Activated B cell treated with CpG ODN at 0.5 μM for 24 hours (primary cell): ENCODE results near the gene TMEM120B. TPM values are rescaled to one million over a fixed set of nuclear protein-coding genes. Genes with fewer than 3 reads are reported as not detected.

Source experiments
- ATAC-seq: fragments of 200-7000 bp; cut with Tn5 transposase; one replicate; pipeline ENCODE4 v1.10.0; 2021; ENCODE audit warnings: low read depth, mild to moderate bottlenecking, moderate library complexity
- CTCF ChIA-PET: fragments of 350-600 bp; sonication (Branson Sonifier 250); formaldehyde crosslinking; loops from one replicate; lab custom pipeline; 2021; ENCODE audit warnings: antibody characterized with exemption; lab: Charles Lee
- POLR2A ChIA-PET: fragments of 350-600 bp; sonication (Branson Sonifier 250); formaldehyde crosslinking; loops from one replicate; lab custom pipeline; 2021; ENCODE audit warnings: antibody characterized with exemption; lab: Charles Lee
- DNase-seq: peaks from one replicate; pipeline ENCODE4 v3.0.0; 2022
- H3K27ac Mint-ChIP-seq: one replicate; pipeline ENCODE4 v1.8.0; 2020; ENCODE audit warnings: mixed read lengths
- H3K27me3 Mint-ChIP-seq: one replicate; pipeline ENCODE4 v1.8.0; 2021; ENCODE audit warnings: mixed read lengths
- H3K36me3 Mint-ChIP-seq: one replicate; pipeline ENCODE4 v1.8.0; 2021; ENCODE audit warnings: low read depth, mixed read lengths
- H3K4me1 Mint-ChIP-seq: one replicate; pipeline ENCODE4 v1.8.0; 2021; ENCODE audit warnings: mixed read lengths
- H3K4me3 Mint-ChIP-seq: one replicate; pipeline ENCODE4 v1.8.0; 2020; ENCODE audit warnings: mild to moderate bottlenecking, mixed read lengths
- H3K9me3 Mint-ChIP-seq: one replicate; pipeline ENCODE4 v1.8.0; 2020; ENCODE audit warnings: mixed read lengths
- CTCF ChIP-seq: fragments of 200-600 bp; IDR thresholded peaks from one replicate; pipeline ENCODE4 v1.8.0; 2022; ENCODE audit warnings: antibody characterized with exemption, mild to moderate bottlenecking
- intact Hi-C: fragments of 100-400 bp; cut with micrococcal nuclease; formaldehyde crosslinking; loops from one replicate; pipeline ENCODE4 v1.15.1; 2024
- total RNA-seq: library from RNA; stranded (reverse); gene quantifications from 2 replicates; pipeline ENCODE4 v1.2.3, GENCODE V29; 2022

The TMEM120B gene
- total RNA-seq, 1 donor from 2014 or later = 8.3 TPM

DNA sequence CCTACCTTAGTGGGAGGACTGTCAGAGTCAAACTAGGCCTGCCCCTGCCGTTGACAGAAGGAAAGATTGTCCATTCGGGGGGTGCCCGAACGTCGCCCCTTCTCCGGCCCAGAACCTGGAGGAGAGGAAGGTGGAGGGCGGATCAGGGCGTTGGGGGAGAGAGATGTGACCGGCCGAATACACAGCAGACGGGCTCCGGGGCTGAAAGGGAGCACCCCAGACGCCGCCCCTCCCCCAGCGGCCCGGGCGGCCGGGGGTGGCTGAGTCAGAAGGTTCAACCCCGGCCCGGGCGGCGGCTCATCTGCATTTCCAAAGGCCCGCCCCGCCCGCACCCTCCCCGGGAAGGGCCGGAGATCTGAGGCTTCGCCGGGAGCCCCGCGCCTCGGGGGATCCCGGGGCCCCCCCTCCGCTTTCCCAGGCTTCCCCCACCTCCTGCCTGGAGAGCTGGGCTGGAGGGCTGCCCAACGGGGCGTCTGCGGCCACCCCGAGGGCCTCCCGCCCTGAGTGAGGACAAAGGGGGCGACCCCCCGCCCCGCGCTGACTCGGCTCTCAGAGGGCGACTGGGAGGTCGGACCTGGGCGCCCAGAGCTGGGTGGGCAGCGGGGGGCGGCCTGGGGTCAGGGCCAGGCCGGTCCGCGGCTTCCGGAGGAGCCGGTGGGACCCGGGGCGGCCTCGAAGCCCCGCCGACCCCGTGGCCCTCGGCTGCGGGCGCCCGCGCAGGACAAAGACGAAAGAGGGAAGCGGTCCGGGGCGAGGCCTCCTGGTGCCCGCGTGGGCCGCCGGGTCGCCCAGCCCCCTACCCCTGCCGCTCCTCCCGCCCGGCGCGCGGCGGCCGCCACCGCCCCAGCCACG is 87.5 kb downstream of the TMEM120B start:
- ChIA-PET CTCF (interaction anchor here (2.6 to 14.3 kb wide), 4 partner anchors 6 to 89 kb away, joined by 8 to 635 read pairs (median 337); partner anchors contain the start of genes PSMD9, RHOF and SETD1B), POLR2A (interaction anchor here (0.6 to 33.0 kb wide), 13 partner anchors 2 to 528 kb away, joined by 3 to 1155 read pairs (median 6); partner anchors contain the start of genes CFAP251, PSMD9, RHOF and SETD1B)
- peak overlapping the region; percentile 85 for H3K4me3 Mint-ChIP-seq
- H3K9me3 Mint-ChIP-seq = no peaks in the 10 kb centered on the region
- no peak for TF ChIP-seq CTCF
- DNase-seq (peak; percentile 79), ATAC-seq (peak; percentile 41)
- H3K27me3 Mint-ChIP-seq = no peaks in the 10 kb centered on the region
- H3K4me1 Mint-ChIP-seq = peaks cover 40% of the 10 kb centered on the region
- H3K36me3 Mint-ChIP-seq = peaks cover 46% of the 10 kb centered on the region
- peak overlapping the region; percentile 86 for H3K27ac Mint-ChIP-seq
- intact Hi-C loops = loop anchor here (1.0 to 5.0 kb wide), 3 partner anchors 11 to 1508 kb away; partner anchors contain the start of genes BCL7A, RNU4-1 and RNU4-2

DNA sequence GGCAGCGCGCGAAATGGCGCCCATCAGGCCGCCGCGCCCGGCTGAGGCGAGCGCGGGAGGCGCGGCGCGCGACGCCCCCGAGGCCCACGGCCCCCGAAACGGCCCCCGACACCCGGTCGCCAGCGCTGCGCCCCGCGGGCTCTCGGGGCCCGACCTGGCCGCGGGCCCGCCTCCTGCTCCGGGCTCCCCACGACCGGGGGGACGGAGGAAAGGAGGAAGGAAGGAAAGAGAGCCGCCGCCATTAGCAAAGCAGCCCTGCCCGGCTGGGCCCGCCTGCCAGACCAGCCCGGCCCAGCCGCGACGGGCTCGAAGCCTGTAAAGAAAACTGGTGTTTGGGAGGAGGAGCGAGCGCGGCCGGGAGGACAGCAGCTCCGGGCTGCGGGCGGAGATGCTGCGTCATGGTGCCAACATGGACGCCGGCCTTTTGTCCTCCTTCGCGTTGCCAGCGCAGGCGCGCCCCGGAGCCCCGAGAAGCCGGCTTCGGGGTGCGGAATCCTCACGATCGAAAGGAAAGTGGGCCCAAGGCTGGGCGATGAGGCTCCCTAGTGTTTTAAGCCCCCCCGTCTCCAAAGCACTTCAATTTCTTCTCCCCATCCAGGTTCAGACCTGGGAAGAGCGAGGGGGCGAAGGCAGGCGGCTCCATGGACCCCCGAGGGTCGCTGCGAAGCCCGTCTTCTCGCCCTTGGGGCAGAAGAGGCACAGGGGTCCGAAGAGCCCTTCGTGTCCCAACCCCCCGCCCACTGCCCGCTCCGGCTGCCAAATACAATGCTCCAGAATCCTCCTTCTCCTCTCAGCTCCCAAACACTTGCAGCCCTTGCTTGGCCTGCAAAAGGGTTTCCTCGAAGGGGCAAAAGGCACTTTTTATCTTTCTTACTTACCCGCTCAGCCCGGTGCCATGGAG is 88.4 kb downstream of the TMEM120B start:
- peak overlapping the region; percentile 93 for H3K4me3 Mint-ChIP-seq
- peak overlapping the region; percentile 100 for H3K27ac Mint-ChIP-seq
- no peaks in the 10 kb centered on the region for H3K27me3 Mint-ChIP-seq
- intact Hi-C loops = loop anchor here (5.0 kb wide), 2 partner anchors 221 to 1509 kb away; partner anchors contain the start of genes BCL7A, RNU4-1 and RNU4-2
- ChIA-PET POLR2A (interaction anchor here (0.5 to 33.0 kb wide), 23 partner anchors 2 to 1509 kb away, joined by 3 to 1155 read pairs (median 6); partner anchors contain the start of genes BCL7A, DIABLO, ORAI1 and PSMD9), CTCF (interaction anchor here (2.6 to 14.3 kb wide), 3 partner anchors 6 to 88 kb away, joined by 8 to 635 read pairs (median 39); partner anchors contain the start of genes PSMD9 and RHOF)
- ATAC-seq (peak; percentile 5), DNase-seq (peak; percentile 62)
- TF ChIP-seq CTCF = no peak
- H3K9me3 Mint-ChIP-seq = no peaks in the 10 kb centered on the region
- peaks cover 42% of the 10 kb centered on the region for H3K4me1 Mint-ChIP-seq
- peaks cover 44% of the 10 kb centered on the region for H3K36me3 Mint-ChIP-seq

GRCh38 chr12:121801595-121802484 is 89.3 kb downstream of the TMEM120B start:
- ATAC-seq (no peak), DNase-seq (no peak)
- intact Hi-C loops = loop anchor here (1.0 to 5.0 kb wide), 4 partner anchors 8 to 1510 kb away; partner anchors contain the start of genes BCL7A, RNF34, RNU4-1 and RNU4-2
- Mint-ChIP-seq H3K9me3 (no peaks in the 10 kb centered on the region), H3K27ac (peak overlapping the region; percentile 100), H3K36me3 (peaks cover 45% of the 10 kb centered on the region), H3K4me3 (peak overlapping the region; percentile 93), H3K4me1 (peaks cover 51% of the 10 kb centered on the region), H3K27me3 (no peaks in the 10 kb centered on the region)
- CTCF ChIA-PET = interaction anchor here (1.5 to 14.3 kb wide), 4 partner anchors 7 to 87 kb away, joined by 3 to 635 read pairs (median 24); partner anchors contain the start of genes PSMD9 and RHOF
- no peak for TF ChIP-seq CTCF
- POLR2A ChIA-PET = interaction anchor here (0.6 to 33.0 kb wide), 23 partner anchors 1 to 1510 kb away, joined by 3 to 1155 read pairs (median 6); partner anchors contain the start of genes BCL7A, DIABLO, ORAI1 and PSMD9

- peak overlapping the region; percentile 100 for H3K27ac Mint-ChIP-seq
- peaks cover 54% of the 10 kb centered on the region for H3K4me1 Mint-ChIP-seq
- H3K4me3 Mint-ChIP-seq = peak overlapping the region; percentile 93
- ChIA-PET CTCF (interaction anchor here (1.5 to 14.3 kb wide), 4 partner anchors 8 to 86 kb away, joined by 3 to 635 read pairs (median 24); partner anchors contain the start of genes PSMD9 and RHOF), POLR2A (interaction anchor here (0.6 to 33.0 kb wide), 15 partner anchors 0 to 1510 kb away, joined by 3 to 1155 read pairs (median 8); partner anchors contain the start of genes DIABLO, ORAI1, PSMD9 and RHOF)
- TF ChIP-seq CTCF = no peak
- H3K36me3 Mint-ChIP-seq = peaks cover 45% of the 10 kb centered on the region
- no peak for DNase-seq
- intact Hi-C loops = loop anchor here (1.0 to 5.0 kb wide), 4 partner anchors 8 to 1510 kb away; partner anchors contain the start of genes BCL7A, RNF34, RNU4-1 and RNU4-2
- H3K27me3 Mint-ChIP-seq = no peaks in the 10 kb centered on the region
- H3K9me3 Mint-ChIP-seq = no peaks in the 10 kb centered on the region
- ATAC-seq = no peak
These were observed 89.9 kb downstream of the TMEM120B start for GRCh38 chr12:121802485-121802842.
